Activated CD4-positive, CD25-positive, alpha-beta regulatory T cell treated with anti-CD3 and anti-CD28 coated beads, Interleukin-2, amount 50 U/mL, for 16 hours (primary cell): Measurements from ENCODE around the gene RBBP4.
"Not testable (repeated sequence)": the region's sequence is repeated elsewhere in the genome, so short reads cannot be mapped to it uniquely, and the experiment has no call there.

Experiments
- DNase-seq: peaks from one replicate; pipeline ENCODE4 v3.0.0-alpha.2; 2020; ENCODE audit warnings: low read depth, low spot score

RBBP4 gene

DNA sequence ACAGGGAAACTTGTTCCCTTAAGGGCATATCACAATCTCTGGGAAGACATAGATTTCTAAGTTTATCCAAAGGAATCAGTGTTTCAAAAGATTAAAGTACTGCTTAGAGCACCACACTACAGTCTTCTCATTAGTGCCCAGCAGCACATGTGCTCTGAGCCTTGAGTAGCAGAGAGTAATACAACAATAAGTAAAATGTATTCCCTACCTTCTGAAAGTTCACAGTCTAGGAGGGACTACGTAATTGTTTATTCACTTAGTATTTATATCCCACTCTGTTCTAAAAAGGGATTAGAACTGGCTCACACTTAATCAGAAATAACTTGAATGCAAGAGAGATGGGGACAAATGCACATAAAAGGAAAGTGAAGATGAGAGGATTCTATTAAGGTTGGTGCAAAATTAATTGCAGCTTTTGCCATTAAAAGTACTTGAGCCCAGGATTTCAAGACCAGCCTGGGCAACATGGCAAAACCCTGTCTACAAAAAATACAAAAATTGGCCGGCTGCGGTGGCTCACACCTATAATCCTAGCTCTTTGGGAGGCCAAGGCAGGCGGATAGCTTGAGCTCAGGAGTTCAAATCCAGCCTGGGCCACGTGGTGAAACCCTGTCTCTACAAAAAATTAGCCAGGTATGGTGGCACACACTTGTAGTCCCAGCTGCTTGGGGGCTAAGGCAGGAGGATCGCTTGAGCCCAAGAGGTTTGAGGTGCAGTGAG lies 42.6 kb downstream of the RBBP4 start:
- no peak for DNase-seq

- DNase-seq: no peak
Measured at GRCh38 chr1:32695098-32695904, 44.3 kb downstream of the RBBP4 start.

GRCh38 chr1:32696041-32696440 lies 45.0 kb downstream of the RBBP4 start:
- DNase-seq: no peak

DNA sequence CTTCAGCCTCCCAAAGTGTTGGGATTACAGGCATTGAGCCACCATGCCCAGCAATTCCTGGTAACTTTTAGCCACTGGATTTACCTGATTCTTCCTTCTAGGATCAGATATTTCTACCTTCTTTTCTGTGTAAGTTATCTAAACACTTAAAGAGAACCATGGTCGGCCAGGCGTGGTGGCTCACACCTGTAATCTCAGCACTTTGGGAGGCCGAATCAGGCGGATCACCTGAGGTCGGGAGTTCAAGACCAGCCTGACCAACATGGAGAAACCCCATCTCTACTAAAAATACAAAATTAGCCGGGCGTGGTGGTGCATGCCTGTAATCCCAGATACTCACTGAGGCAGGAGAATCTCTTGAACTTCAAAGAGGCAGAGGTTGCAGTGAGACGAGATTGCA lies 46.0 kb downstream of the RBBP4 start:
- not testable (repeated sequence) for DNase-seq

DNA sequence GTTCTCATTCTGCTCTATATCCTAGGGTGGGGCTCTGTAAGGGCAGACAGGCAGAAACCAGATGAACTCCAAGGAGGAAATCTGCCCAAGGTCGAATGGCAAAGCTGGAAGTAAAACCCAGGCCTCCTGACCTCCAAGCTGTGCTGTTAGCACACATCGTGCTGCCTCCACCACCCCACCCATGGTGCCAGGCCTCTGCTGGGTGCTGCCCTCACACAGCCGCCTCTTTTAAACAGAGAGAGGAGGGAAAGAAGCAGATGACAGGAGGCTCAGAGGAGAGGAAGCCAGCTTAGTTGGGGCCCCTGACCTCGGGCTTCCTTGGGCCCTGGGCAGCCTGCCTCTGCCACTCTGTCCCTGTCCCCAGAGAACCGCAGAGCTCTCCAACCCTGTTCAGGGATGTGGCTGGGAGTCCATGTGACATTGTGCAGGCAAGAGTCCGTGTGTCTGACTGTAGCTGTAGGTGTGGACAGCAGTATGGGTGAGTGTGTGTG lies 50.5 kb downstream of the RBBP4 start:
- DNase-seq: no peak

DNA sequence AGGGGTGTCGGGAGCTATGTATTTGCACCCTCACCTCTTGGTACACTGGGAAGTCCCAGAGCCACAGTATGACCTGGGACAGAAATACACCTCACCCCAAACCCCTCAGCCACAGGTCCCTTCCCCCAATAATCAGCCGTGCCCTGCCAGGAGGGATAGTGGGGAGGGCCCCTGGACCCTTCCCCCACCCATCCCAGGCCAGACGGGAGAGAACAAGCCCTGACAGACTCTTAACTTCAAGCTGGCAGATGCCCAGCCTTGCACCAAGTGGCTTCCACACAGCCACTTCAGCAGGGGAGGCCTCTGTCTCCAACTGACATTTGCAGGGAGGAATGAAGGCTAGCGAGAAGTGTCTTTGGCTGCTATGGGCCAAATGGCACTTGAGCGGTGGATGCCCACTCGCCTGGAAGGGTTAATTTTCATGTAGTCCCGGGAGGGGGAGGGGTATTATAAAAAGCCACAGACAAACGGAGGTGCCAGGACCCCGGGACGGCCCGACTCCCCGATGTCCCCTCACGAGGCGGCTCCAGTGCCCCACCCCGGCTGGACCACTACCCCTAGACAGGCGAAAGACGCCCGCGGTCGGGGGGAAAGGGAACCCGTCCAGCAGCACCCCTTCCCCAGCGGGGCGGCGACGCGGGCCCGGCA lies 51.1 kb downstream of the RBBP4 start:
- DNase-seq: no peak

DNA sequence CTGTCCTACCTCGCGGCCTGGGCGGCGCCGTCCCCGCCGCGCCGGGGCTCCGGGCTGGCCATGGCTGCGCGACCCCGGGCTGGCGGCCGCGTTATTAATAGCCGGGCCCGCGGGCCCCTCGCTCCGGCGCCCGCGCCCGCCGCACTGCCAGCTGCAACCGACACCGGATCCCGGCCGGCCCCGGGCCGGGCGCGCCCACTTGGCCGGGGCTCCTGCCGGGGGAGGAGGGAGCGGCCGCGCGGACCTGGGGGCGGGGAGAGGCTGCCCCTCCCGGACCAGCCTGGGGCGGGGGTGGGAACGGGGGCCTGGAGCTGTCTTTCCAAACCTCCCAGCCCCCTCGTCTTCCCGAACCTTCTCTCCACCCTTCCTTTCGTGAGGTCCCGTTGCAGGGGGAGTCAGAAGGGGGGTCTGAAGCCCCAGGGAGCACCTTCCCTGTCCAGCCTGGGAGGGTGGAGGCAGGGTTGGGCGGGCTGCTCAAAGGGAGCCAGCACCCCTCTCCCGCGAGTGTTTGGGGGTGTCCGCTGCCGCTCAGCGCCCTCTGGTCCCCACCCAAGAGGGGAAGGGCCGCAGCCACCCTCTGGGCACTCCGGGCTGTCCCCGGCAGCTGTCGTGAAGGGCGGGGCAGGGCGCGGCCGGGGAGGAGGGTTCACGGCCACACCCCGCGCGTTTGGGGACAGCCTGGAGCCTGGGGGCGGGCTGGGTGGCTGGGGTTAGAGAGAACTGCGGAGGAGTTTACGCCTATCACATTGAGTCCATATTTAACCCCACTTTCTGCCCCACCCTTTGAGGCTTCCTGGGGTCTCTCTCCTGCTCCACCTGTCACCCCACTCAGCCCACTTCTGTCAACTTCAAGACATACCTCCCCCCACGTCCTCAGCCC lies 51.8 kb downstream of the RBBP4 start, which contains the start of gene SYNC:
Gene SYNC (minus strand): TSS at position 172 of the 880 bp plus-strand sequence. CDS start 110 bp downstream, at position 62.
- no peak for DNase-seq

- DNase-seq: no peak
Measured at GRCh38 chr1:32703479-32704291, 52.7 kb downstream of the RBBP4 start.

DNA sequence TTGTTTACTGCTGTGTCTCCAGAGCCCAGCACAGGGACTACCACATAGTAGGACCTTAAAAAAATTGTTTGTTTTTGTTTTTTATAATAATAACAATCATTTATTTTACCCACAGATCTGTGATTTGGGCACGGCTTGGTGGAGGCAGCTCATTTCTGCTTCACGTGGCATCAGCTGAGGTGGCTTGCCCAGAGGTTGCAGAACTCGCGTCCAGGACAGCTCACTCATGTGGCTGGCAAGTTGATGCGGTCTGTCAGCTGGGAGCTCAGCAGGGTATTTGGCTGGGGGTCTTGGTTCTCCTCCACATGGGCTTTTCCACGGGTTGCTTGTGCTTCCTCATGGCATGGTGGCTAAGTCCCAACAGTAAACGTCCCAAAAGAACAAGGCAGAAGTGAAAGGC lies 54.5 kb downstream of the RBBP4 start:
- DNase-seq: no peak

DNA sequence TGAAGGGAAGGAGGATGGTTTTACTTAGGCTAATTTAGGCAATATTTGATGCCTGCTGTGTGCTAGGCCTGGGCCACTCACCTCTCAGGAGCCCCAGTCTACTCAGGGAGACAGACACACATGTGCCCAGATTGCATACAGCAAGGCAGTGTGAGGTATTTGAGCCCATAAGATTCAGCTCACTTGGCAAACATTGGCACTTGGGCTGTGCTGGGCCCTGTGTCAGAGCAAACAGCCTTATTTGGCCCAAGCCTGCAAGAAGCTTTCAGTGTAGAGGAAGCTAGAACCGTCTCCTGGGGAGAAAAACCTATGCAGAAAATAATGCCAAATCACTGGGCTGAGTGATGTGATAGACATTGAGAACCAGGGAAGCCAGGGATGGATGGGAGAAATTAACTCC lies 55.5 kb downstream of the RBBP4 start:
- DNase-seq: no peak

- no peak for DNase-seq
Measured at GRCh38 chr1:32709075-32709474, 58.1 kb downstream of the RBBP4 start.

DNA sequence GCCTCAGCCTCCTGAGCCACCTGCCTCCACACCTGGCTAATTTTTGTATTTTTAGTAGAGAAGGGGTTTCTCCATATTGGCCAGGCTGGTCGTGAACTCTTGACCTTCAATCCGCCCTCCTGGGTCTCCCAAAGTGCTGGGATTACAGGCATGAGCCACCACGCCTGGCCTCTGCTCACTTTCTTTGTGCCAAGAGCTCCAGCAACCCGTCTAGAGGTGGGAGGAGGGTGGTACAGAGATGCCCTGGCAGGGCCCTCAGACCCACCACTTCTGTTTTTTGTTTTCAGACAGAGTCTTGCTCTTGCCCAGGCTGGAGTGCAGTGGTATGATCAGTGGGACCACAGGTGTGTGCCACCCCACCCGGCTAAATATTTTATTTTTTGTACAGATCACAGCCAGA lies 58.5 kb downstream of the RBBP4 start:
- no peak for DNase-seq

DNA sequence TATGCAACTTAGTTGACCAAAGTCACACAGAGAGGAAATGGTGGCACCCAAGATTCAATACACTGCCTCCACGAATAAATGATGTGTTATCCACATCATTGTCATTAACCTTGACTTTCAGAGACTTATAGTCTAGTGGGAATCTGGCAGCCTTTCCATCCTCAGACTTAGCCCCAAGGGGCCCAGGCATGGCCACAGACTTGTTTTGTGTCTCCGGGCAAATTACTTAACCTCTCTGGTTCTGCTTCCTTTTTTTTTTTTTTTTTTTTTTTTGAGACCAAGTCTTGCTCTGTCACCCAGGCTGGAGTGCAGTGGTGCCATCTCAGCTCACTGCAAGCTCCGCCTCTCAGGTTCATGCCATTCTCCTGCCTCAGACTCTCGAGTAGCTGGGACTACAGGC lies 60.2 kb downstream of the RBBP4 start:
- DNase-seq: not testable (repeated sequence)

- no peak for DNase-seq
Measured at GRCh38 chr1:32713081-32713480, 62.1 kb downstream of the RBBP4 start.

DNA sequence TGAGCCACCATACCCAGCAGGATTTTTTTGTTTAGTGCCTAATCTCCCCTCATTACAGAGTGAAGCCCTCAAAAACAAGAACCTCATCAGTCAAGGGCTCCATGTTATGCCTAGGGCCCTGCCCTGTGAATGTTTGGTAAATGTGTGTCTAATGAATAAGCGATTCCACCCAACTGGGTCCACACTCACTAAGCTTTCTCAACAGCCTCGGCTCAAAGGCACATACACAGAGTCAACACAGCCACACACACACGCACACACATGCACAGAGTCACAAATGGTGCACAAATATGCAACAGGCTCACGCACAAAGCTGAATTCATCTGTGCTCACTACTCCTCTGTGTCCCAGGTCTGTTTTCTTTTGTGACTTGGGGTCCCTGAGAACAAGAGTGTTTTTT lies 63.3 kb downstream of the RBBP4 start:
- DNase-seq: no peak

DNA sequence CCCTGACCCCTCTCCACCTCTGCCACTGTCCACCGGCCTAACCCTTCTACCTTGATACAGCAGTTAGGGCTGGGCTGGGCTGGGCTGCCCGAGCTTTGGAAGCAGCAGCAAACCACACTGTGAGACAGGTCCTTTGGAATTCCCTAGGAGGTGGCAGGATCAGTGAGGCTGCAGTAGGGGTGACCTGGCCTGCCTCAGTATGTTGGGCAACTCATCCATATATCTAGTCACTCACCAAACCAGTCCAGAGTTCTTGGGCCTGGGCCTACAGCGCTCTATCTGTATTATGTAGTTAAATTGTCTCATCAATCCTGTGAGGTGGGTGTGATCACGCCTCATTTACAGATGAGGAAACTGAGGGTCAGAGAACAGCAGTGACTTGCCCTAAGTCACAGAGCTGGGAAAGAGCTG lies 64.9 kb downstream of the RBBP4 start:
- no peak for DNase-seq

GRCh38 chr1:32716312-32717148 lies 65.5 kb downstream of the RBBP4 start:
- no peak for DNase-seq

DNA sequence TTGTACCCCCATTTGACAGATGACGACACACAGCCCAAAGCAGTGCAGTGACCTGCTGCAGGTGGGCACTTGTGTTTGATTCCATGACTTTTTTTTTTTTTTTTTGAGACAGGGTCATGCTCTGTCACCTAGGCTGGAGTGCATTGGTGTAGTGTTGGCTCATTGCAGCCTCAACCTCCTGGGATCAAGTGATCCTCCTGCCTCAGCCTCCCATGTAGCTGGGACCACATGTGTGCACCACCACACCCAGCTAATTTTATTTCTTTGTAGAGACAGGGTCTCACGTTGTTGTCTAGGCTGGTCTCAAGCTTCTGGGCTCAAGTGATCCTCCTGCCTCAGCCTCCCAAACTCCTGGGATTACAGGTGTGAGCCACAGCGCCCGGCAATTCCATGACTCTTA lies 66.5 kb downstream of the RBBP4 start:
- no peak for DNase-seq

- DNase-seq: no peak
Measured at GRCh38 chr1:32718036-32718435, 67.0 kb downstream of the RBBP4 start.

- no peak for DNase-seq
Measured at GRCh38 chr1:32718527-32718926, 67.5 kb downstream of the RBBP4 start.
